HG02852 (cell line): ENCODE results near the gene TSG101.

ENCODE experiments used
- ATAC-seq: cut with Tn5 transposase; IDR thresholded peaks from one replicate; pipeline ENCODE4 v1.9.1; 2021; ENCODE audit warnings: mild to moderate bottlenecking, moderate library complexity; ENCODE audit not compliant: unreplicated experiment

The TSG101 gene

DNA sequence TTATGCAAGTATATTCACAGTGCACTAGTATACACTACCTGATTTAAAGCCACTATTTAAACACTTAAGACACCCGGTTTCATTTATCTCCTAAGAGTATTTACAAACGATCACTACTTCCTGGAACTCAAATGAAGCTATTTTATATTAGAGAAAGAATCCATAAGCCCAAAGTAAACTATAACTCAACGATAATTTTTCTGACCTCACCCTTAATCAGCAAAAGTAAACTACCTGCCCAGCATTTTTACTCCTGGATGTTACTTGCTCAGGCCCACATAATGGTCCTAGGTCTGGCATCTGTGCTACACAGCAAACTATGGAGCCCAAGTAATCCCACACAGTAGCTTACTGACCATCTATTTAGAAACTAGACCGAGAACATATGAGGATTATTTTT lies 33.4 kb downstream of the TSG101 start:
- ATAC-seq, result no peak

DNA sequence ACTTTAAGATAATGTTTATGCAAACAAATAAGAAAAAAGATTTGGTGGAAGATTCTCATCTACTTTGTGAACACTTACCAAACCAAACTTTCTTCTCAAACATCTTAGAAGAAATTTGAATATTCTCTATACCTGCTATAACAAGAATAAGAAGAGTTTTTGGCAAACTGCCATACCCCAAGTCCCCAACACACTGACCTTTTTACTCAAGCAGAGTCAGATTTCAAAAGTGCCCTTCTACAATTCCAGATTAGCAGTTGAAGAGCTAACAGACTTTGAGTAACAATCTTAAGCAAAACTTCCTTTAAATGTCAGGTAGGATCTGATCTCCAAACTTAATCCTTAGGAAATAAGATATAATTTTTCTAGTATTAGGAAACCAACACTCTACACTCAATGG lies 33.9 kb downstream of the TSG101 start:
- no peak for ATAC-seq

DNA sequence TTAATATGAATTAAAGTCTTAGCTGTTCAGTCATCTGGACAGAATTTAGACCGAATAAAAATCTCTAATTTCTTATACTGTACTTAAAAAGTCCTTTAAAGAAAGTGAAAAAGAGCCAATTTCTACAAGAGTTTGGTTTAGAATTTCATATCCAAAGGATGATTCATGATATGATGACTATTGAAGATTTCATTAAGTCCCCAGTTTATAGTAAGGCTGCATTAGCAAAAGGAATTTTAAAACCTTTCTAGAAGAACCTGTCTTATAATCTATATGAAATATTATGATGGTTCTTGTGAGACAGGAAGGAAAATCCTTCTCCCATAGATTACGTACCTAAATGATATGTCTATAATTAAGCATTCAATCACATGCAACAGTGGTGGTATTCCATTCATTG lies 34.8 kb downstream of the TSG101 start:
- no peak for ATAC-seq

DNA sequence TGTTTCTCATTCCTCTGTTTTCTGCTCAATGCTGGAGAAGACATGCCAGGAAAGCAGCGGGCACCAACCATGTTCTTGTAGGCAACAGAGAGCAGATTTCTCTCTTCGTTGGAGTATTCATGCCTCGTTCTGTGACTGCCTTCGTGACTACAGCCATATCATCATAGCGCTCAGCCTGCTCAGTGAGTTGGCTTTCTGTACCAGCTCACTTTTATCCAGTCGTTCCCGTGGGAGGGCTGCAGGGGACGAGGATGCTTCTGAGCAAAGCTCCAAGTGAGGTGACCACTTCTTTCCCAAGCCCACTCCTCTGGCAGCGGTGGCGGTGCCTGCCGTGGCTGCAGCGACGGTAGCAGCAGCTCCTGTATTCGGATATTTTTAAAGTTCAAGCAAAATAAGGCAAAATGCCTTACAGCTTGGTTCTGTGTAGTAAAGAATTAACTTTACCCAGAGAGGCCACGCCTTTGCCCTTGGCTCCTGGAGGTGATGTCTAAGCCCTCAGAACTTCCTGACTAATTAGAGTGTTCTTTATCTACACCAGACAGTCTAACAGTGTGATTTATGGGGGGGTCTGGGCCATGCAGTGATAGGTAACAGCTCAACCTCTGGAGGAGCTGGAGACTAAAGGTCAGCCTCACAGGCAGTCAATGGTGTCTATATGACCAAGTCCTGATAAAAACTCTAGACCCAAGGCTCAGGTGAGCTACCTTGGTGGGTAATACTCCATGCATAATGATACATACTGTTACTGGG lies 35.8 kb downstream of the TSG101 start:
- no peak for ATAC-seq

DNA sequence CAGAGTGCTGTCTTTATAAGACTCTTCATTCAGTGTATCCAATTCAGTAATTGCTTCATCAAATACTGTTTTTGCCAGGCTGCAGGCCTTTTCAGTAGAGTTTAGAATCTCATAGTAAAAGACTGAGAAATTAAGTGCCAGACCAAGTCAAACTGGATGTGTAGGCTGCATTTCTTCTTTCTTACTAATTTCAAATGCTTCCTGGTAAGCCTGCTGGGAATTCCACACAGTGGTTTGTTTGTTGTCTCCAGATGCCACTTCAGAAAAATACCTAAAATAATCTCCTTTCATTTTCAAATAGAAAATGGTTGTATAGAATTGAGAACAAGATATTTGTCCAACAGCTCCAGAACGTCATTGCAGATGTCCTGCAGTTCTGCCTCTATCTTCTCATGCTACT lies 36.4 kb downstream of the TSG101 start:
- ATAC-seq, result no peak

DNA sequence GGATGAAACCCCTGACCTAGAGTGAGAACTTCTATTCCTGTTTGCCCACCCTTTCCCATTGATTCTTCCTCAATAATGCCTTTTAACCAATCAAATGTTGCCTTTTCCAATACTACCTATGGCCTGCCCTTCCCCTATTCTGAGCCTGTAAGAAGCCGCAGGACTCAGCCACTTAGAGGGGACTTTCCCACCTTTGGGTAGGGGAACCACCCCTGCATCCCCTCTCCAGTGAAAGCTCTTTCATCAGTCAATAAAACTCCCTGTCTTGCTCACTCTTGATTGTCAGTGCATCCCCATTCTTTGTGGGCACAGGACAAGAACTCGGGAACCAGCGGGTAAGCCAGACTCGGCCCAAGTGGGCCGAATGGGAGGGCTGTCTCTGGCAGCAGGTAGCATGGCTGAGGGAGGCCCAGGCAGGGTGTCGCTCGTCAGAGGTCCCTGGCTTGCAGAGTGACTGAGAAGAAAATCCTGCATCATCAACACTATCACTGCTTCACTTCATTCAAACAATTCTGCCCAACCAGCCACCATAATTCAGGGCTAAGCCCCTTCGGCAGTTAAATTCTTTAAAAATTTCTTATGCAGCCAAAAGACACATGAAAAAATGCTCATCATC lies 40.7 kb downstream of the TSG101 start:
- ATAC-seq, result peak; percentile 86

DNA sequence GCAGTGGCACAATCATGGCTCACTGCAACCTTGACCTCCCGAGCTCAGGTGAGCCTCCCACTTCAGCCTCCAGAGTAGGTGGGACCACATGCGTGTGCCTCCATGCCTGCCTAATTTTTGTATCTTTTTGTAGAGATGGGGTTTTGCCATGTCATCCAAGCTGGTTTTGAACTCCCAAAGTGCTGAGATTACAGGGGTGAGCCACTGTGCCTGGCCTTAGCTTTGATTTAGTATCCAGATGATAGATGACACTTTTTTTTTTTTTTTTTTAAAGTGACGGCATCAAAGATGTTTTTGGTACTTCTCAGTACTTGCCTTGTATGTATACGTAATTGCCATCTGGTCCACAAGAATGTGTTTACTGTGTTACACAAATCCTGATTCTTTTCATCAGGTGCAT lies 47.7 kb downstream of the TSG101 start:
- no peak for ATAC-seq

DNA sequence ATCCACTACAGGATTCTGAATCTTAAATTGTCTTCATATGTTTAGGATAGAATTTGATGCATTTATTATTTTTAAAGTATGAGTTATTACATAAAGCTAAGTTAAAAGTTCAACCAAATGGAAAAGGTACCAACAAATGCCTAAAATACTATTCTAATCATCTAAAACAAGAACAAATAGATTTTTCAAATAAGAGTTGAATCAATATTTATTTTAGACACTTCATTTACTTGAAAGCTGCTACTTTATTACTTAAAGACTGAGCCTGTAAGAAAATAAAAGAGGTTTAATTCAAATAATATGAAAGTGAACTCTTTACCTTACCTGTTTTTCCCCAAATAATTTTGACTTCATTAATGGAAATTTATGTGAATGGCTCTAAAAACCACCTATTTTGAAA lies 54.2 kb downstream of the TSG101 start:
- ATAC-seq, result no peak

DNA sequence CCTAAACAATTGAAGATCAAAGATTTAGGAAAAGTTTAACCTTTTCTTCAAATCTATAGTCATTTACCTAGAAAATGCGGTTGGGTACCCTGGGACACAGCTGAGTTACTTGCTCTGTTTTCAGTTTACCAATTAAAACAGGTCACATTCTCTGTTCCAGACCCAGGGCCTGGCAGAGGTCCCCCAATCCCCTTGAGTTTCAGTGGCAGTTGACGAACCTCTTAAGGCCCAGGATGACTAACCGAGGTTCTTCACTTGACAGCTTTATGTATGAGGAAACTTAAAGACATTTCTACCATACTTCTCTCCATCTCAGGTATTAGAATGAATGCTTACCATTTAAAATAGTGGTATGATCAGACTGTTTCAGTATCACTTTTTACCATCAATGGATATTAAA lies 54.7 kb downstream of the TSG101 start:
- peak; percentile 52 for ATAC-seq

DNA sequence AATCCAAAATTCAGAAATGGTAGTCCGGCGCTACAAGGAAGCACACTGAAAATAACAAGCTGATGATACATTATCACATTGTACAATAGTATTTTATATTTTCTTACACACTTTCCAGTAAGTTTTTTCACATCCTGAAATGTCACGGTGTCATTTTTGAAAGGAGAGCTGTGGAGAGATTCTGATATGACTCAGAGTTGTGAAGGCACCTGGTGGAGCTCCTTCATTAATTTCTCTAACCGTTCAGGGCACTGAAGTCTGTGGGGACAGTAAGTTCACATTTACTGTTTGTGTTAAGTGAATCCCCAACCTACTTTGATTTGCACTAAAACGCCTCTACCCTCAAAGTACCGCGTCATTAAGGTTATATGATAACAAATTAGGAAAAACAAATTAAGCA lies 57.8 kb downstream of the TSG101 start:
- no peak for ATAC-seq

DNA sequence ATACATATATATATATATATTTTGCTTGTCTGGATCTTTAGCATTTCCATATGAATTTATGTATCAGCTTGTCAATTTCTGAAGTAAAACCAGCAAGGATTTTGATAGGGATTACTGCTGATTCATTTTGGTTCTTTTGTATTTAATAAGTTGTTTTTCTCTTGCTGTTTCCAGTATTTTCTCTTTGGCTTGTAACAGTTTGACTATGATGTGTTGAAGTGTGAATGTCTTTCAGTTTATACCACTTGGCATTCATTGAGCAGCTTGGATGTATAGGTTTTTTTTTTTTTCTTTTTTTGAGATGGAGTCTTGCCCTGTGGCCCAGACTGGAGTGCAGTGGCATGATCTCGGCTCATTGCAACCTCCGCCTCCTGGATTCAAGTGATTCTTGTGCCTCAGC lies 58.7 kb downstream of the TSG101 start:
- no peak for ATAC-seq

DNA sequence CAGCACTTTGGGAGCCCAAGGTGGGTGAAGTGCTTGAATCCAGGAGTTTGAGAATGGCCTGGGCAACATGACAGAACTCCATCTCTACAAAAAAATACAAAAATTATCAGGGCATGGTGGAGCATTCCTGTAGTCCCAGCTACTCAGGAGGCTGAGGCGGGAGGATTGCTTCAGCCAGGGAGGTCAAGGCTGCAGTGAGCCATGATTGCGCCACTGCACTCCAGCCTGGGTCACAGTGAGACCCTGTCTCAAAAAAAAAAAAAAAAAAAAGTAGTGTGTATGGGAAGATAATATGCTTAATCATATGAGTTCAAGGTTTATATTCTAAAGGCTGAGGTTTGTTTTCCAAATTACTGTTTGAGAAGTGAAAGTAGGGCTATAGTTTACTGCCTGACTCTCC lies 60.3 kb downstream of the TSG101 start:
- ATAC-seq, result no peak

DNA sequence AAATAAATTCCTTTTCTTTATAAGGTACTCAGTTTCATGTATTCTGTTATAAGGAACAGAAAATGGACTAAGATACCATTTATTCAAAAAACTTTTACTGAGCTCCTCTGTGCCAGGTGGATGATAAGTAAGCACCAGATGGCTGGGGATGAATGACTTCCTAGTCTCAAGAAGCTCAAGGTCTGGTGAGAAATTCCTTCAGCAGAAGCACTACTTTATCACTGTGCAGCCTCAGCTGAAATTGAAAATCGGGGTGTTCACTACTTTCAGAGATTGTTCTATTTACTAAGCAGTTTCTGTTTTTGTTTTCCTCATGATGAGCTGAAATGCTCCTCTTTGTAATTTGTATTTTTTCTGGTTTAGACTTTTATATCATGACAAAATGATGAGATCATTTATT lies 63.3 kb downstream of the TSG101 start:
- no peak for ATAC-seq

DNA sequence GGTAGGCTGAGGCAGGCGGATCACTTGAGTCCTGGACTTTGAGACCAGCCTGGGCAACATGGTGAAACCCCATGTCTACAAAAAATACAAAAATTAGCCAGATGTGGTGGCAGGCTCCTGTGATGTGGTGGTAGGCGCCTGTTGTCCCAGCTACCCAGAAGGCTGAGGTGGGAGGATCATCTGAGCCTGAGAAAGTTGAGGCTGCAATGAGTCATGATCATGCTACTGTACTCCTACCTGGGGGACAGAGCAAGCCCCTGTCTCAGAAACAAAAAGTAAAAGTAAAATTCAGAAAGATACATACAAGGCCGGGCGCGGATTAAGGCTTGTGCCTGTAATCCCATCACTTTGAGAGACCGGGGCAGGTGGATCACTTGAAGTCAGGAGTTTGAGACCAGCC lies 64.8 kb downstream of the TSG101 start:
- ATAC-seq, result no peak

DNA sequence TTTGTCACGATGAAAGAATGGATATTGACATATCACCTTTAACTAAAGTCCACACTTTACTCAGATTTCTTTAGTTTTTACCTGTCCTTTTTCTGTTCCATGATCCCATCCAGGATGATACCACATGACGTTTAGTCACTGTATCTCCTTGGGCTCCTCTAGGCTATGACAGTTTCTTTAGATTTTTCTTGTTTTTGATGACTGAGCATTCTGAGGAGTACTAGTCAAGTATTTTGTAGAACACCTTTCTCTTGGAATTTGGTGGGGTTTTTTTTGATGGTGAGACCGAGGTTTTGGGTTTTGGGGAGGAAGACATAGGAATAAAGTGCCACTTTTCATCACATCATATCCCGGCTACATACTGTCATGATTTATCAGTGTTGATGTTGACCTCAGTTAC lies 67.1 kb downstream of the TSG101 start:
- ATAC-seq, result no peak

DNA sequence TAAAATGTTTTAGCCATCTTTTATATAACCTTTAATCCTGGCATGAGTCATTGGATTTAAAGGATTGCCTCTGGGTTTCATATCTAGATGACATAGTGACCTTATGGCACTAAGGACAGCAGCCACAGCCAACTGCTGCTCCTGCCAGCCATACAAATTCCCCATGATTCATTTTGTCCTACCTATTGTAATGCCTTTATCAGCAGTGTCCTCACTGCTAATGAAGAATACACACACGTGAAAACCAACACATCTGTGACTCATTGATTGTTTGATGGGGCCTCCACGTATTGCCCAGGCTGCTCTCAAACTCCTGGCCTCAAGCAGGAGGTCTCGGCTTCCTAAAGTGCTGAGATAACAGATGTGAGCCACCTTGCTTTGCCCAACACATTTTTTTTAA lies 69.3 kb downstream of the TSG101 start:
- no peak for ATAC-seq

DNA sequence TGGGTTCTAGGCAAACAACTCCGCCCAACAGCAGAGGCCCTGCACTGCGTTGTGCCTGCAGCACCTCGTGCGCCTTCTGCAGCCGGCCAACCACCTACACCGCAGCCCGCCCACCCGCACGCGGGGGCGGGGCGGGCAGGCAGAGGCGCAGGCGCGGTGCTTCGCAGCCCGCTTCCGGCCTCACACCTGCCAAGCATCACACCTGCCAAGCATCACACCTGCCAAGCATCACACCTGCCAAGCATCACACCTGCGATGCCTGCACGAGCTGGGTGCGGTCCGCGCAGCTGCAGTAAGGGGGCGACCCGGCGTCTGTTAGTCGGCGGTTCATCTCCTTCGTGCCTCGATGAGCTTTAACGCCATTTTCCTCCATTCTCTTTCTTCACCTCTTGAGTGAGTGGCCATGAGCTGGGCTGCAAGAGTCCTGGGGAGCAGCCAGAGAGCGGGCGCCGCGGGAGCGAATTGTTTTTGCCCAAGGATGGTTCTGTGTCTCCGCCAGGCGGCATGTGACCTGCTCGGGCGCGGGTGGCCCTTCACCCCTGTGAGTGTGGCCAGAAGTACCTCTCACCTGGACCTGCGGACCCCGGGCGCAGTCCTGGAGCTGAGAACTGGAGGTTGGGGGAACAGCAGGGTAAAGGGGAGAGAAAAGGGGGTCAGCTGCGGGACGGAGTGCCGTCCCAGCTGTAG lies 70.9 kb downstream of the TSG101 start, which contains the start of gene LDHAL6A:
Gene LDHAL6A (plus strand): TSS at position 171 of the 687 bp plus-strand sequence. CDS start 825 bp downstream, outside the sequence.
- ATAC-seq, result no peak

DNA sequence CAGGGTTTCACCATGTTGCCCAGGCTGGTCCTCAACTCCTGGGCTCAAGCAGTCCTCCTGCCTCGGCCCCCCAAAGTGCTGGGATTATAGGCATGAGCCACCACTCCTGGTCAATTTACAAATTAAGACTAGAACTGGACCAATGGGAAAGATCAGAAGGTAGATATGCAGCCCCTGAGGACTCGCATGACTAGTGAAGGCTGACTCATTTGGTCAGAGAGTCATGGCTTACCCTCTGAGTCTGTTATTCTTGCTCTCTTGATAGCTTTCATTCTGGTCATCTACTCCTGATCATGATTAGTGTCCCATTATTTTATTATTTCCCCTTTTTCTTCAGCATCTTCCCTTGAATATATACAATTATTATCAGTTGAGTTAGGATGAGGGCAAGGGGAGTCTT lies 73.8 kb downstream of the TSG101 start:
- ATAC-seq, result no peak

DNA sequence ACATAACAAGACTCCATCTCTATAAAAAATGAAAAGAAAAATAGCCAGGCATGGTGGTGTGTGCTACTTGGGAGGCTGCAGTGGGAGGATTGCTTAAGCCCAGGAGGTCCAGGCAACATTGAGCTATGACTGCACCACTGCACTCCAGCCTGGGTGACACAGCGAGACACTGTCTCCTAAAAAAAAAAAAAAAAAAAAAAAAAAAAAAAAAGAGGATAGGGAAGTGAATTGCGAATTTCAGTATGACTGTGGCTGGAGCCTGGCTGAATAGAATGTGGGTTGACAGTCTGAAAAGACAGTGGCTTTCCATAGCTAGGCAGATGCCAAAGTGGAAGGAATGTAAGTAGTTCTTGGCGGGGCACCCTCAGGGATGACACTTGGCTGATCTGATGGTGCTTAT lies 77.5 kb downstream of the TSG101 start:
- no peak for ATAC-seq

DNA sequence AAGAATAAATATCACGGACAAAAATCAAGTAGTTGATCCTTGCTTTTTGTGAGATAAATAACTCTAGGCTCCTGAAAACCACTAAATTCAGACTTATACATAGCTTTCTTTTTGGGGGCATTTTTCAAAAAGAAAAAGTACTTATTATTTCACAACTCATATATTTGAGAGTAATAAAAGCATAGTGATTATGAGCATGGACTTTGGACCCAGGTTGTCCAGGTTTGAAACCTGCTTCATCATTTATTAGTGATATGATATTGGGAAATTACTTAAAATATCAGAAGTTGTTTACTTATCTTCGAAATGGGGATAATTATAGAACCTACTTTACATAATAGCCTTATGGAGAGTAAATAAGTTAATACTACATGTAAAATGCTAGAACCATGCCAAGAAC lies 88.1 kb downstream of the TSG101 start:
- no peak for ATAC-seq
